Stimulated activated CD4-positive, alpha-beta T cell treated with anti-CD3 and anti-CD28 coated beads, Interleukin-1b, Interleukin-23, amount 100 ng/mL, for 24 hours (primary cell): ENCODE data around the gene UCP3.

Source experiments
- DNase-seq, 4 experiments: peaks; one replicate each; pipeline ENCODE4 v3.0.0-alpha.2; 2020; ENCODE audit warnings: low read depth in 4 of 4, low spot score in 1 of 4

The UCP3 gene

GRCh38 chr11:74018331-74019005 lies 9.6 kb upstream of the UCP3 start:
- no peak for DNase-seq

- DNase-seq = no peak
Observed at GRCh38 chr11:74017631-74018030, 8.7 kb upstream of the UCP3 start.

GRCh38 chr11:74015919-74016684 lies 7.2 kb upstream of the UCP3 start:
- DNase-seq = no peak

GRCh38 chr11:74014880-74015279 lies 6.0 kb upstream of the UCP3 start:
- DNase-seq = no peak

- no peak for DNase-seq
Observed at GRCh38 chr11:74013141-74013540, 4.3 kb upstream of the UCP3 start.

- no peak for DNase-seq
Observed at GRCh38 chr11:74012074-74012809, 3.4 kb upstream of the UCP3 start.

GRCh38 chr11:74011360-74012073 lies 2.6 kb upstream of the UCP3 start:
- peak in 2 of 4 experiments; percentile 17 to 30 for DNase-seq

GRCh38 chr11:74010306-74011300 lies 1.7 kb upstream of the UCP3 start:
- no peak for DNase-seq

GRCh38 chr11:74009675-74010305 lies 905 bp upstream of the UCP3 start:
- DNase-seq = no peak

- no peak for DNase-seq
Observed at GRCh38 chr11:74009230-74009547, 304 bp upstream of the UCP3 start.

GRCh38 chr11:74007691-74008372 lies 1.1 kb downstream of the UCP3 start:
- DNase-seq = no peak

- no peak for DNase-seq
Observed at GRCh38 chr11:74006743-74007304, 2.1 kb downstream of the UCP3 start.

- DNase-seq = no peak
Observed at GRCh38 chr11:74005721-74006517, 3.0 kb downstream of the UCP3 start.

GRCh38 chr11:74004759-74005615 lies 3.9 kb downstream of the UCP3 start:
- DNase-seq = peak in 3 of 4 experiments; percentile 36 to 60 (median 58)

- no peak for DNase-seq
Observed at GRCh38 chr11:74004046-74004695, 4.7 kb downstream of the UCP3 start.

GRCh38 chr11:74002832-74003231 lies 6.1 kb downstream of the UCP3 start:
- no peak for DNase-seq

GRCh38 chr11:74001822-74002286 lies 7.0 kb downstream of the UCP3 start:
- no peak for DNase-seq
